Effector CD4-positive, alpha-beta T cell (primary cell): Measurements from ENCODE around the gene AGBL2.
"Not testable (repeated sequence)": the region's sequence is repeated elsewhere in the genome, so short reads cannot be mapped to it uniquely, and the experiment has no call there.

Source experiments
- DNase-seq: peaks from one replicate; pipeline ENCODE4 v3.0.0-alpha.2; 2020
- total RNA-seq: gene quantifications from one replicate; lab custom pipeline; 2026; lab: John Stamatoyannopoulos, UW

Gene AGBL2, protein sequence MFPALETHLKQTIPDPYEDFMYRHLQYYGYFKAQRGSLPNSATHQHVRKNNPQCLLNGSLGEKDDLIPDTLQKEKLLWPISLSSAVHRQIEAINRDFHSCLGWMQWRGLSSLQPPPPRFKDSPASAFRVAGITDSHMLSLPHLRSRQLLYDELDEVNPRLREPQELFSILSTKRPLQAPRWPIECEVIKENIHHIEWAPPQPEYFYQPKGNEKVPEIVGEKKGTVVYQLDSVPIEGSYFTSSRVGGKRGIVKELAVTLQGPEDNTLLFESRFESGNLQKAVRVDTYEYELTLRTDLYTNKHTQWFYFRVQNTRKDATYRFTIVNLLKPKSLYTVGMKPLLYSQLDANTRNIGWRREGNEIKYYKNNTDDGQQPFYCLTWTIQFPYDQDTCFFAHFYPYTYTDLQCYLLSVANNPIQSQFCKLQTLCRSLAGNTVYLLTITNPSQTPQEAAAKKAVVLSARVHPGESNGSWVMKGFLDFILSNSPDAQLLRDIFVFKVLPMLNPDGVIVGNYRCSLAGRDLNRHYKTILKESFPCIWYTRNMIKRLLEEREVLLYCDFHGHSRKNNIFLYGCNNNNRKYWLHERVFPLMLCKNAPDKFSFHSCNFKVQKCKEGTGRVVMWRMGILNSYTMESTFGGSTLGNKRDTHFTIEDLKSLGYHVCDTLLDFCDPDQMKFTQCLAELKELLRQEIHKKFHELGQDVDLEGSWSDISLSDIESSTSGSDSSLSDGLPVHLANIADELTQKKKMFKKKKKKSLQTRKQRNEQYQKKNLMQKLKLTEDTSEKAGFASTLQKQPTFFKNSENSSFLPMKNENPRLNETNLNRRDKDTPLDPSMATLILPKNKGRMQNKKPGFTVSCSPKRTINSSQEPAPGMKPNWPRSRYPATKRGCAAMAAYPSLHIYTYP
- 6.0 reads per million, percentile 23 among the genes with 10 or more reads in this experiment for total RNA-seq

DNA sequence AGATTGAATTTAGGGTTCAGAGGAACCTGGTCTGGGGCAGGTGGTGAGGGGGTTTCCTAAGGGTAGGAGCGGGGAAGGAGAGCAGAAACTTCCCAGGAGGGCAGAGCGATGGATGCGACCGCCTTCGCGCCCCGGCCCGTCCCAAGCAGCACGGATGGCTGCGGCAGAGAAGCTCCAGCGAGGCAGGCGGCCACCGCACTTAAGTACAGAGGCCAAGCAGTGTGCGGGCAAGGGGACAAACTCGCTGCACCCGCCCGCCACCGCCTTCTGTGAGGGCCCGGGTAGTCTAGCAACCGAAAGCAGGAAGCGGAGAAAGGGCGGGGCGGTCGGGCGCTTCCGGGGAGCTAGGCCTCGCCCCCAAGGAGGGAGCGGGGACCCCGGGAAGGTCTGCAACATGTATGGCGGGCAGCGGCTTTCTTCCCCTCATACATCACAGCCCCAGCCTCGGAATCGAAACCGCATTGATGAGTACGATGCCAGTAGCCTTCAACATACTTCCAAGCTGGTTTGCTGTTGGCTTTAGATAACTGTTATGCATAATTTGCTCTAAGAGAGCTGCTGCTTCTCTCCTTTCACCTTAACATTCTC is at the start of gene AGBL2:
TSS of gene AGBL2 (minus strand) at position 288 of the 588 bp plus-strand sequence. CDS start 719 bp downstream, outside the sequence.
- DNase-seq = peak; percentile 78

DNA sequence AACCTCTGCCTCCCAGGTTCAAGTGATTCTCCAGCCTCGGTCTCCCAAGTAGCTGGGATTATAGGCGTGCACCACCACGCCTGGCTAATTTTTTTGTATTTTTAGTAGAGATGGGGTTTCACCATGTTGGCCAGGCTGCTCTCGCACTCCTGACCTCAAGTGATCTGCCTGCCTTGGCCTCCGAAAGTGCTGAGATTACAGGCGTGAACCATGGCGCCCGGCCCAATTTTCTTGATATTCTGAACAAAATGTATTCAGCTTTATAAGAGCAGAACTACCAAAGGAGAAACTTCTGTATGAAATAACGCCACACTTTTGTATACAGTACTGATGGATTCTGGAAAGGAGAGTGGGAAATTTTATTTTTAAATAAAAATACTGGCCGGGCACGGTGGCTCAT is 44.1 kb upstream of the AGBL2 start:
- DNase-seq = not testable (repeated sequence)

DNA sequence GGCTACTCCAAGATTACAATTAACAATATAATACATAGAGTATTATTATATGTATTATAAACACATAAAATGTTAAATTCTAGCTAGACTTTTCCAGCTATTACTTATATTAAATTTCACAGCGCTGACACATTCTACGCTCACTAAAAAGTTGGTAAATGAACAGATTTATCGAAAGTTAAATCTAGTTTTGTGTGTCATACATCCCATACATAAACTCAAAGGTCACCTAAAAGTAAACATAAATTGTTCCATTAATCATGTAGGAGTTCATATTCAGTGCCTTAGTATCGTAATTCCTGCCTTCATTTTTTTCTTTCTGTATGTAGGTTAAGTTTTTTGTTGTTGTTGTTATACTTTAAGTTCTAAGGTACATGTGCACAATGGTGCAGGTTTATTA is 41.0 kb upstream of the AGBL2 start:
- DNase-seq = no peak

DNA sequence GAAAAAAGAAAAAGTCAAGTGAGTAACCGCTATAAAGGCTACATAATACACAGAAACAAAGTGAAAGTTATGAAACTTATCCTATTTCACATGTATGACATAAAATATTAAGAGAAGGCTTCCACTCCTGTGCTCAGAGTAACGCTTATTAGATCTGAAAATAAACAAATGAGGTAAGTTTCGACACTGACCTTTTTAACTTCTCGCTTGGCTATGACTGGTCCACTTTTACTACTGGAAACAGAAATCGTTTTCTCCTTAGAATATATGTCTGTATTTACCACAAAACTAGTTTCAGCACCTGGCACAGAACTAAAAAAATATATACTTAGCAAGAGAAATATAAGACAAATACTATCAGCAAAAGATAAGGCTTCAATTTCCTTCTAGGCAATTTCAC is 35.6 kb upstream of the AGBL2 start:
- DNase-seq = no peak

DNA sequence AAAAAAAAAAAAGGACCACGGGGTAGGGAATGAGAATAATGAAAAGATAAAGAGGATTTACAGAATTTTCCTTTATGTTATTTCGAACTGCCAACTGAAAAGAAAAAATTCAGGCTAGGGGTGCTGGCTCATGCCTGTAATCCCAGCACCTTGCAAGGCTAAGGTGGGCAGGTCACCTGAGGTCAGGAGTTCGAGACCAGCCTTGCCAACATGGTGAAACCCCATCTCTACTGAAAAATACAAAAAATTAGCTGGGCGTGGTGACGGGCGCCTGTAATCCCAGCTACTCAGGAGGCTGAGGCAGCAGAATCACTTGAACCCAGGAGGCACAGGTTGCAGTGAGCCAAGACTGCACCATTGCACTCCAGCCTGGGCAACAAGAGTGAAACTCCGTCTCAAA is 27.3 kb upstream of the AGBL2 start:
- DNase-seq = not testable (repeated sequence)

DNA sequence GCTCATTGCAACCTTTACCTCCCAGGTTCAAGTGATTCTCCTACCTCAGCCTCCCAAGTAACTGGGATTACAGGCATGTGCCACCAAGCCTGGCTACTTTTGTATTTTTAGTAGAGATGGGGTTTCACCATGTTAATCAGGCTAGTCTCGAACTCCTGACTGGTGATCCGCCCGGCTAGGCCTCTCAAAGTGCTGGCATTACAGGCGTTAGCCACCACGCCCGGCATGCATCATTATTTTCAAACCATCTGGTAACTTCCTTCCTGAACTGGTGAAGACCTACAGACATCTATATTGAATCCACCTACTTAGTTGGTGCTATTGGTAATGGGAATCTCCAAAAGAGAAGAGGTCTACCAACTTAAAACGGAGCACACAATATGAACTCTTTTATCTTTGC is 22.6 kb upstream of the AGBL2 start:
- DNase-seq = not testable (repeated sequence)

DNA sequence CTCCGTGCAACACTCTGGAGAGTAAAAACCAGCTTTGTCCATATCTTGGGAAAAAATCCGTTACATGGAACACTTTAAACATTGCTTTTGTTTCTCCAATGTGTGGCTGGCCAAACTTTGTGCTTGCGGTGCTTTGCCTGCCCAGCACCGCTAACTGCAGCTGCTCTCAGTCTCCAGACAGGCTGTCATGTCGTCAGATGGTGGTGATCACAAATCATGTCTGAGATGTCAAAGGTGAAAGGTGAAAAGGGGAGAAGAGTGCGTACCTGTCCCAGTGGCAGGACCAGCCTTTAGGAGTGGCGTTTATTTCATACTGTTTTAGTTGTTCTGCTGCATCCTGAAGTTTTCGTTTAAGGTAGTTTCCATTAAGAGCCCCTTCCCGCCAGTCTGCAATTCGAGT is 17.1 kb upstream of the AGBL2 start:
- no peak for DNase-seq

DNA sequence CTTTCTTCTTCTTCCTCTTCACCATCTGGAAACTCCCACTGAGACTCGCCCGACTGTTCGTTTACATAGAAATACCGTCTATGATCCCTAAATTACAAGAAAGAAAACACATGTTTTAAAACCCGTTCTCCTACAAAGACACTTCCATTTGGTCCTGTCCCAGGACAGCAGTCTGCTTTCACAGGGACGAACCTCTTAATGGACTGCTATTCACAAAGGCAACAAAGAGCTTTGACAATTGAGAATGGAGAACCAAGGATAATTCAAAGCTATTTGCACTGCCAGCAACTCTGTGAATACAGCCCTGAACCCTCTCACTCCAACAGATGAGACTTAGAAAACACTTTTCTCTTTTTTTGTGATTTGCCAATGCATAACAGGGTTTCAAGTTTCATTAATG is 16.3 kb upstream of the AGBL2 start:
- DNase-seq = no peak

DNA sequence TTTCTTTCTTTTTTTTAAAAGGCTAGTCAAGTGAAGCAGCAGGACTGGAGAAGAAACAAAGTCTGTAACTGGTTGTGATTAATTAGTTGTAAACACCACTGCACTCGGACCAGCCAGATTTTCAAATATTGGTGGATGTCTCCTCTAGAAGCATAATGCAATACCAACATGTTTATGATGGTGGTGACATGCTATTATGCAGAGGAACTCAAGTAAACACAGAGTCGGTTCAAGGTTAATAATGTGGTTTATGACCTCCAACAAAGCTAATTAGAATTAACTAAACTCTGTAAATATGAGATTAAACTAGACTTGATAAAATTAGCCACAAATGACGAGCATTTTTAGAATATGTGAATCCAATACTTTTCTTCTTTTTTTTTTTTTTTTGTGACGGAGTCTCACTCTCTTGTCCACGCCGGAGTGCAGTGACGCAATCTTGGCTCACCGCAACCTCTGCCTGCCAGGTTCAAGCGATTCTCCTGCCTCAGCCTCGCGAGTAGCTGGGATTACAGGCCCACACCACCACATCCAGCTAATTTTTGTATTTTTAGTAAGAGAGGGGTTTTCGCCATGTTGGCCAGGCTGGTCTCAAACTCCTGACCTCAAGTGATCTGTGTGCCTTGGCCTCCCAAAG is 11.8 kb upstream of the AGBL2 start:
- DNase-seq = no peak

DNA sequence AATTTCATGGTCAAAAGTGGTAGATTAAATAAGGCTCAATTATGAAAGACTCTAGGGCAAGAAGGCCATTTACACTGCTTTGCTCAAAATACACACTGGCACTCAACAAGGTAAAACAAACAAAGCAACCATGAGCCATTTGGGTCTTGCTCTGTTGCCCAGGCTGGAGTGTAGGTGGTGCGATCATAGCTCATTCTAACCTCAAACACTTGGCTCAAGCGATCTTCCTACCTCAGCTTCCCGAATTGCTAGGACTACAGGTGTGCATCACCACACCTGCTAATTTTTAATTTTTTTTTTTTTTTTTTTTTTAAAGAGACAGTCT is 10.9 kb upstream of the AGBL2 start:
- no peak for DNase-seq

DNA sequence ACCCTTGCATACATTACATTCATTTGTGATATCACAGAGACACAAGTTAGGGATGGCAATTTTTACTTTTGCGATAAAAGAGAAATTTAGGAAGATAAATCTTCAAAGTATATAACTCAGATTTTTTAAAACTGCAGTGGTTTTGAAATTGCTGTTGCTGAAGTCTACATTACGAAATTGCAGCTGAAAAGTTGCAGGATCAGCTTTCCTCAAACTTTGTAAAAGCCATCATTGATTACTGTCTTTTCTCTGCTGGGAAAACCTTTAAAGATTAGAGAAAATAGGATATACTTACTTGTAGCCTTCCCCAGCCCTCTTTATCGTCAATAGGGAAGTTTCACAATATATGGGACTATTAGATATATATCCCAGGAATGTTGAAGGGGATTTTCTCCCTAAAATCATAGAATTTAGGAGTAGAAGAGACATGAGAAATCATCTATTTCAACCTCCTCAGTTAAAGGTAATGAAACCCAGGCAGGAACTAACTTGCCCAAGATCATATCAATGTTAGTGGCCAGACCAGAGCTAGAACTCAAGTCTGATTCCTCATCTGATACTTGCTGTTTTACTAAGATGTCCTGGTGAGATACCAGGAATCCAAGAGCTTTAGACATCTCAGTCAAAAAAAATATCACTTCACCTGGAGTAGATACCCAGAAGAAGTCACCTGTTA is 10.4 kb upstream of the AGBL2 start:
- no peak for DNase-seq

DNA sequence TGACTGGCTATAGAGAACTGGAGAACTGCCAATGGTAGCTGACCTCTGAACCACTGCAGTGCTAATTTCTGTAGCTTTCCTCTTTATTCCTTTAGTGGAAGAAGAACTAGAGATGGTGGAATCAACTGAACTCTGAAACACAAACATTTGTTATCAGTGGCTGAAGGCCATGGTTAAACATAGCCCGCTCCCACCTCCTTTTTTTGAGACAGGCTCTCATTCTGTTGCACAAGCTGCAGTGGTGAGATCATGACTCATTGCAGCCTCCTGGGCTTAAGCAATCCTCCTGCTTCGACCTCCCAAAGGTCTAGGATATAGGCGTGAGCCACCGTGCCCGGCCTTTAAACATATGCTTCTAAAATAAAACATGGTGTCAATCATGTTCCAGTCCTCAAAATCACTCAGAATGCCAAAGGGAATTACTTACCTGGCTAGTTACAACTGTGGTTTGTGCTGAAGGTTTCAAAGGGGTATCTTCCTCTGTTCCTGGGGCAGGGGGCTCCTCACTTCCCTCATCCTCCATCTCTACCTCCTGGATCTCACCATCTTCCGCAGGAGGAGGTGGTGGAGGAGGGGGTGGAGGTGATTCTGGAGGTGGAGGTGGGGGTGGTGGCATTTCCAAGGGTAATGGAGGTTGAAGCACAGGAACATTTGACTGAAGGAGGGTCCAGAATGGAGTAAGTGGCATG is 9.0 kb upstream of the AGBL2 start:
- no peak for DNase-seq

DNA sequence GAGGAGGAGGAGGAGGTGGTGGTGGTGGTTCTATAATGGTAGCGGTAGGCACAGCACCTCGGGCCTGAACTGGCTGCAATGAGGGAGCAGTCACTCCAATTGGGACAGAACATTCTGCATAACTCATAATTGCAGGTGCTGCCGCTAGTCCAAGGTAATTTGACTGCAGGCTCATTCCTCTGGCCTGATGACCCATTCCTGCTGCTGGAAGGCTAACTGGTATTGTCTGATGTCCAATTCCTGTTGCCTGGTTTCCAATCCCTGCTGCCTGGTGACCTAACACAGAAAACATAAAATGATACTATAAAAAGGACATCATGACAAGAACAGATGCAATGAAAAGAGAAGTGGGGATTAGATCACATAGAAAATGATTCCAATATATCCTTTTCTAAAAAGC is 7.9 kb upstream of the AGBL2 start:
- no peak for DNase-seq

DNA sequence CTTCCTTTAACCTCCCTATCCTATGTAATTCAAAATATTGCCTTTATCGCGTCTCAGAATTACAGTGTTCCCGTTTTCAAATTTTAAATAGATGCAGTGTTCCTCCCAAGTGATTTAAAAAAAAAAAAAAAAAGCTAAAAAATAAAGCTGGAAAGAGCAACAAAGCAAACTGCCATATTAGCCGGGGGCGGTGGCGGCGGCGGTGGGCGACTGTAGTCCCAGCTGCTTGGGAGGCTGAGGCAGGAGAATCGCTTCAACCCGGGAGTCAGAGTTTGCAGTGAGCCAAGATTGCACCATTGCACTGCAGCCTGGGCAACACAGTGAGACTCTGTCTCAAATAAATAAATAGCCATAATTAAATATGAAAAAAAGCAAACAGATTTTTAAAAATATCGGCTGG is 5.5 kb upstream of the AGBL2 start:
- no peak for DNase-seq

DNA sequence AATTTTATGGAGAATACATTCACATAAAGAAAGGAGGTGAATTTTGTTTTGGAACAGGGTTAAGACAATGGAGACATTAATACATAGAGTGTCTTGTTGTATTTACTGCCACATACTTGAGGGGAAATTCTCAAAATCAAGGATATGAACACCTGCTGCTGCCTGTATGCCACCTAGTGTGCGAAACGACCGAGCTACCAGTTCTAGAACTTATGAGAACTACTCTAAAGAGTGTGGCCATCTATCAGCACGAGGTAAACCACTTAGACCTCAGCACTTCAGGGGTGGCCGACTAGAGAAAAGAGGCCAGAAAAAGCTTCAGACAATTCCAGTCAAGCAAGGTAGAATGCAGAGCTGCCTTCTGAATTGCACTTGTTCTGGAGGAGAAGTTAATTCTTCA is 1.5 kb upstream of the AGBL2 start:
- no peak for DNase-seq

DNA sequence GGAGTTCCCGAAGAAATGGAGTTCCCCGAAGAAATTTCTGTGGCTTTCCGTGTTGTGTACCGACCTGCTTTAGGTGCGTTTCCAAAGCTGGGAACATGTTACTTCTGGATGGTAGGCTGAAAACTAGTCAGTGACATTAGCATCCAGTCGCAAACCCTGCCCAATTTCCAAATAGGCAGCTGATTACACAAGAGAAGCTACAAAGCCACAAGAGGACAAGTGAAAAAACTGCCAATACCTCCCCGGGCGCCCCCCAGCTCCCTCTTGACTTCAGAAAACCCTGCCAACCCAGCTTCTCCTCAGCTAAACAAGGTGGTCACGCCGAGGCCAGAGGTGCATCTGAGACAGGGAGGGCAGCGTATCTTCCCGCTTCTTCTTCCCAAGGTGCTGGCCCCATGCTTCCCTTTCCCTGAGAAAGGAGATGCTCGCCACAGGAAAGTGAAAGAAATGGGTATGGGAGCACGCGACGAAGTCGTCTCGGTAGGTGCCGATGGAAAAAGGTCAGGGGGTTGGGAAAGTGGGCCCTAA is 551 bp downstream of the AGBL2 start:
- no peak for DNase-seq

DNA sequence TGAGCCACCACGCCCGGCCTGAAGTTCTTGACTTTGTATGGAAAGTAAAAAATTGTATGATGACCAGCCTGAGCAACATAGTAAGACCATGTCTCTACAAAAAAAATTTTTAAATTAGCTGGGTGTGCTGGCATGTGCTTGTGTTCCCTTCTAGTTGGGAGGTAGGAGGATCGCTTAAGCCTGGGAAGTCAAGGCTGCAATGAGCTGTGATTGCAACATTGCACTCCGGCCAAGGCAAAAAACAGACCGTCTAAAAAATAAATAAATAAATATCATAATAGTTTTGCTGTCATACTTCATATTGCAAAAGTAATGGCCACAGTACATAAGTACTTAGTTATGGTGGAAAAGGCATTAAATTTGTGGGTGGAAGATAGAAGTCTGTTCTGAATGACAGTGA is 3.4 kb downstream of the AGBL2 start:
- DNase-seq = no peak

DNA sequence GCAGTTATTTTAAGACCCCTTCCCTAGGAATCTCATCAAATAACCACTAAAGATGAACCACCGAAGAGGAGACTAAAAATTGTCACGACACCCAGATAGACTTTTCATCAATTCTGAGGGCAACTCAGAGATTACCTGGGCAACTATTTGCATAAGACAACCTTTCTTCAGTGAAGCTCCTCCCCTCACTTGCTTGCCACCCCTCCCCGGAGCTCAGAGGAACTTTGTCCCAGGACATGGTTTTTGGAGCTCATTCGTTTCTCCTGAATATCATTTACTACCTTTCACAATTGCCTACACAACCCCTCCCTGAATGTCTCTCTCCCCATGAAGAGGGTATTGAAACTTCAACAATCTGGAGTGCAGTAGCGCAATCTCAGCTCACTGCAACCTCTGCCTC is 3.9 kb downstream of the AGBL2 start:
- DNase-seq = no peak

DNA sequence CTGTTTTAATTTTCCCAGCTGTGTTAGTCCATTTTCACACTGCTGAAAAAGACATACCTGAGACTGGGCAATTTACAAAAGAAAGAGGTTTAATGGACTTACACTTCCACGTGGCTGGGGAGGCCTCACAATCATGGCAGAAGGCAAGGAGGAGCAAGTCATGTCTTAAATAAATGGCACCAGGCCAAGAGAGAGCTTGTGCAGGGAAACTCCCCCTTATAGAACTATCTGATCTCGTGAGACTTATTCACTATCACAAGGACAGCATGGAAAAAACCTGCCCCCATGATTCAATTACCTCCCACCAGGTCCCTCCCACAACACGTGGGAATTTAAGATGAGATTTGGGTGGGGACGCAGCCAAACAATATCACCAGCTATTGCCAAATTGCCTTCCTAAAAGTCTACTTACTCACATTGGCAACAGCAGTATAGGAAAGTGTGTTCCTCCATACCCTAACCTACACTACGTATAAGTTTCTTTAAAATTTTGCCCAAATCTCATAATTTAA is 7.8 kb downstream of the AGBL2 start:
- not testable (repeated sequence) for DNase-seq

DNA sequence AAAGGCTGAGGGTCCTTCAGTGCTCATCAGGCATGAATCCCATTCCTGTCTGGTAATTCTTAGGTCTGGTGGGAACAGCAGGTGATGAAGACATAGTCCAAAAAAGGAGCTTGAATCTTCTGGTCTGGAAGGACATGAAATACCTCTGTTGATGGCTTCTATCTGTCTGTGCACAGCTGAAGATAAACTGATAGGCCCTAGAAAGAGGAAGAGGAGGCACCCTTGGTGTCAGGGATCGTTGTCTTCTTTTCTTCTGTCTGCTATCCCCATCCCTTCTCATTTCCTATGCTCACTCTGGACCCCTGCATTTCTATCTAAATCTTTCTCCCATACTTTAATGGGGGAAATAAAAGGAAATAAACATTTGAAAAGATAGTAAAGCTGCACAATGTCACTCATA is 9.4 kb downstream of the AGBL2 start:
- no peak for DNase-seq

DNA sequence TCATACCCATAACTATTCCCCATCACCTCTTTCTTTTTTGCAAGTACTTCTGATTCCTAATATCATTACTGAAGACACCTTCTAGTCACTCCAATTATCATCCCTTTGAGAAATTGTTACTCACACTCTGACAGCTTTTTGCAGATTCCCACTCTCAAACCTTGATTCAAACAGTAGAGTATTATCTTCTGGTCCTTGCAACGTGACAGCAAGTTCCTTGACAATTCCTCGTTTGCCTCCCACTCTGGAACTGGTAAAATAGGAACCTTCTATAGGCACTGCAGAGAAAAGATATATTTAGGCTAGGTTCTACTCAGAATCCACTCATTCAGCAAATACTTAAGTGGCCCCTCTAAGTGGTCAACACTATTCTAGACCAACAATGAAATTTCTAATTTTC is 23.2 kb downstream of the AGBL2 start:
- DNase-seq = no peak
